ENCODE results near the gene LRIG1. TPM values are rescaled to one million over a fixed set of nuclear protein-coding genes. Genes with fewer than 3 reads are reported as not detected.
A peak's percentile ranks its signal among the peaks of the same experiment; 100 is the strongest.

The LRIG1 gene
- total and polyA plus RNA-seq, 10 of the 15 experiments (the other 5 are each of a cell fraction or from before 2014, with no cell fraction given): 0.84 to 16.4 (median 8.1) TPM

- Histone ChIP-seq H3K4me2 (ENCODE audit: control insufficient read depth, insufficient read depth) (peak overlapping the region; percentile 64; the same call in 1 of the 2 replicates), H3K4me1 (ENCODE audit: control insufficient read depth, insufficient read depth, low read length) (peaks cover 41% of the 10 kb centered on the region)
- RAD21 ChIA-PET (ENCODE audit: unreplicated experiment): interaction anchor here (0.6 to 4.0 kb wide), 5 partner anchors 9 to 79 kb away, joined by 3 to 23 read pairs (median 5); no protein-coding TSS in a partner anchor
These were observed 17.8 kb downstream of the LRIG1 start for GRCh38 chr3:66483006-66483405.

More at GRCh38 chr3:66483006-66483405, 17.8 kb downstream of the LRIG1 start:
- Histone ChIP-seq H3K36me3 (ENCODE audit: control insufficient read depth in 2 of 2, insufficient read depth in 2 of 2, low read length in 1 of 2) (no peaks in the 10 kb centered on the region), H3K9ac (ENCODE audit: control insufficient read depth, insufficient read depth, low read length) (no peak overlapping the region), H2AFZ (ENCODE audit: control insufficient read depth, low read depth, low read length) (no peak overlapping the region), H3K79me2 (ENCODE audit: control insufficient read depth, insufficient read depth, low read length) (peaks cover 5% of the 10 kb centered on the region; the same call in 1 of the 2 replicates), H3K27ac (ENCODE audit: control insufficient read depth, insufficient read depth) (no peak overlapping the region), H3K9me3 (replicated peaks; ENCODE audit: control insufficient read depth, insufficient read depth, low read length) (peaks cover 9% of the 10 kb centered on the region), H3K27me3 (replicated peaks in 1 of 2; ENCODE audit: control insufficient read depth in 2 of 2, insufficient read depth in 2 of 2, low read length in 1 of 2) (no peaks in the 10 kb centered on the region), H4K20me1 (ENCODE audit: control insufficient read depth, insufficient read depth) (no peaks in the 10 kb centered on the region), H3K4me3 (no peak overlapping the region)
- CTCF ChIA-PET: interaction anchor here (1.1 to 1.5 kb wide), 6 partner anchors 9 to 333 kb away, joined by 3 to 5 read pairs (median 3); no protein-coding TSS in a partner anchor
- TF ChIP-seq MAX (IDR thresholded peaks at IDR 0.05; ENCODE audit: low read depth, low read length) (no peak), LARP7 (IDR thresholded peaks at IDR 0.05) (no peak), NR2C1 (IDR thresholded peaks at IDR 0.05) (no peak), PAX5 (IDR thresholded peaks at IDR 0.05; ENCODE audit: borderline replicate concordance, low read depth, low read length) (no peak), MXI1 (IDR thresholded peaks at IDR 0.05; ENCODE audit: low read depth, low read length) (no peak), NBN (IDR thresholded peaks at IDR 0.05) (no peak), EP300 (IDR thresholded peaks at IDR 0.05; ENCODE audit: borderline replicate concordance in 1 of 2, control insufficient read depth in 1 of 2, low read depth in 2 of 2, low read length in 2 of 2) (no peak), ELK1 (IDR thresholded peaks at IDR 0.05; ENCODE audit: low read depth, low read length) (no peak), BCLAF1 (IDR thresholded peaks at IDR 0.05) (no peak), YBX1 (IDR thresholded peaks at IDR 0.05) (no peak), POLR2A (IDR thresholded peaks at IDR 0.05; ENCODE audit: low read depth, low read length) (no peak), MEF2A (IDR thresholded peaks at IDR 0.05; ENCODE audit: insufficient read depth, low read depth, low read length) (no peak), BACH1 (IDR thresholded peaks at IDR 0.05; ENCODE audit: borderline replicate concordance) (no peak)
- in situ Hi-C loops (cut with MboI): no loop called here
- no peak for FAIRE-seq
- DNase-seq (ENCODE audit: low read depth, low spot score): no peak
- POLR2A ChIA-PET: interaction anchor here (1.3 to 1.8 kb wide), 3 partner anchors 9 to 14 kb away, joined by 4 to 8 read pairs (median 5); no protein-coding TSS in a partner anchor
- BruUV-seq (replicated peaks): no TSS peak
- SMC1A ChIA-PET (ENCODE audit: uncharacterized antibody, unreplicated experiment): interaction anchor here (1.1 to 6.6 kb wide), 6 partner anchors 8 to 205 kb away, joined by 3 to 62 read pairs (median 4); no protein-coding TSS in a partner anchor
- no peak for ATAC-seq
- intact Hi-C loops (cut with micrococcal nuclease; ENCODE audit: unreplicated experiment): loop anchor here (5.0 kb wide), 1 partner anchor 91 kb away; no protein-coding TSS in a partner anchor
- 64% methylated on average over 4 of the region's 4 CpGs for WGBS (ENCODE audit: insufficient coverage, insufficient replicate concordance, low lambda C conversion rate, missing lambda C conversion rate)
